Skeletal muscle satellite cell (primary cell): ENCODE measurements around the gene UVSSA.
"Not testable (repeated sequence)": the region's sequence is repeated elsewhere in the genome, so short reads cannot be mapped to it uniquely, and the experiment has no call there.

Source experiments
- H3K27me3 ChIP-seq: 2 replicates; pipeline ENCODE4 v1.7.0; 2013; ENCODE audit warnings: low read length; ENCODE audit not compliant: control insufficient read depth, insufficient read depth
- H3K36me3 ChIP-seq: 2 replicates; pipeline ENCODE4 v1.7.0; 2013; ENCODE audit warnings: mild to moderate bottlenecking, control low read depth, low read length; ENCODE audit not compliant: insufficient read depth
- H3K4me1 ChIP-seq: 2 replicates; pipeline ENCODE4 v1.7.0; 2013; ENCODE audit warnings: low read length; ENCODE audit not compliant: control insufficient read depth, insufficient read depth
- H3K4me2 ChIP-seq: 2 replicates; pipeline ENCODE4 v1.7.0; 2013; ENCODE audit warnings: mild to moderate bottlenecking, low read length
- H3K4me3 ChIP-seq: 2 replicates; pipeline ENCODE4 v1.7.0; 2013; ENCODE audit warnings: low read length
- H3K9ac ChIP-seq: 2 replicates; pipeline ENCODE4 v1.7.0; 2013; ENCODE audit warnings: mild to moderate bottlenecking, low read depth, low read length, moderate library complexity
- H3K9me3 ChIP-seq: replicated peaks from 2 replicates; pipeline ENCODE4 v1.7.0; 2013; ENCODE audit warnings: mild to moderate bottlenecking, control low read depth, low read length

Gene UVSSA

DNA sequence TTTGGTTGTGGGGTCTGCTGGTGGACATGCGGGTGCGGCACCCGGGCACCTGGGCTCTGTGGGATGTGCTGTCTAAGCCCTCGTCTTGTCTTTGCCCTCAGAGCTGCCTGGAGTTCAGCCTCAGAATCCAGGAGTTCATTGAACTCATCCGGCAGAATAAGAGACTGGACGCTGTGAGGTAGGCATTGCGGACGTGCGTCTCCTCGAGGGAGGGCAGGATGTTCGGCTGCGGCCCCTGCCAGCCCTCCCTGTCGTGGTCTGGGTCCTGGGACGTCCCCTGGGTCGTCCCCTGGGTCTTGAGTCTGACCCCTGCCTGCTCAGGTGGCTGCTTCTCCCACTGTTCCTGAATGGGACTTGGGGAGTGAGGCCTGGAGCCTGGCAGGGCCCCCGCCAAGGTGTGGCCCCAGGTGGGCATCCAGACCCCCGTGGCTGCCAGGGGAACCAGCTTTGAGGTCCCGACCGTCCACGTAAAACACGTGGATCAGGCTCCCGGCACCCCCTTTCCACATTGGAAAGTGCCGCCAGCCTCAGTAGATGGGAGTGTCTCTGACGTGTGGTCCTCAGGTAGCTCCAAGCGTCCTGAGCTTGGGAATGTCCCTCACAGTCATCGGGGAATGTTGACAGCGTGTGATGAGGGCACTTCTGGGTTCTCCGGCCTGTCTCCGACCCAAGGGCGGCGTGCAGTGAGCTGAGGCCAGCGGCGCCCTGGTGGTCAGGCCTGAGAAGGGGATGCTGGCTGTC, 19.3 kb upstream of the UVSSA start:
- Histone ChIP-seq H3K4me2 (no peak overlapping the region), H3K9ac (no peak overlapping the region), H3K36me3 (peaks cover 60% of the 10 kb centered on the region), H3K9me3 (peaks cover 6% of the 10 kb centered on the region), H3K4me1 (peaks cover 23% of the 10 kb centered on the region), H3K4me3 (no peak overlapping the region), H3K27me3 (no peaks in the 10 kb centered on the region)

- Histone ChIP-seq H3K36me3 (peaks cover 61% of the 10 kb centered on the region), H3K9ac (no peak overlapping the region), H3K9me3 (peaks cover 6% of the 10 kb centered on the region), H3K4me2 (no peak overlapping the region), H3K4me1 (peaks cover 16% of the 10 kb centered on the region), H3K4me3 (no peak overlapping the region), H3K27me3 (no peaks in the 10 kb centered on the region)
These were observed 18.5 kb upstream of the UVSSA start for GRCh38 chr4:1328267-1329155.

- Histone ChIP-seq H3K36me3 (peaks cover 66% of the 10 kb centered on the region), H3K4me2 (no peak overlapping the region), H3K4me1 (peaks cover 12% of the 10 kb centered on the region), H3K4me3 (no peak overlapping the region), H3K9me3 (peaks cover 6% of the 10 kb centered on the region), H3K9ac (no peak overlapping the region), H3K27me3 (no peaks in the 10 kb centered on the region)
These were observed 17.3 kb upstream of the UVSSA start for GRCh38 chr4:1329408-1330371.

- peaks cover 62% of the 10 kb centered on the region for H3K36me3 ChIP-seq
- H3K27me3 ChIP-seq = no peaks in the 10 kb centered on the region
- no peak overlapping the region for H3K4me2 ChIP-seq
- no peaks in the 10 kb centered on the region for H3K4me1 ChIP-seq
- H3K4me3 ChIP-seq = no peak overlapping the region
- H3K9ac ChIP-seq = no peak overlapping the region
- H3K9me3 ChIP-seq = no peaks in the 10 kb centered on the region
These were observed 16.0 kb upstream of the UVSSA start for GRCh38 chr4:1330761-1331590.

DNA sequence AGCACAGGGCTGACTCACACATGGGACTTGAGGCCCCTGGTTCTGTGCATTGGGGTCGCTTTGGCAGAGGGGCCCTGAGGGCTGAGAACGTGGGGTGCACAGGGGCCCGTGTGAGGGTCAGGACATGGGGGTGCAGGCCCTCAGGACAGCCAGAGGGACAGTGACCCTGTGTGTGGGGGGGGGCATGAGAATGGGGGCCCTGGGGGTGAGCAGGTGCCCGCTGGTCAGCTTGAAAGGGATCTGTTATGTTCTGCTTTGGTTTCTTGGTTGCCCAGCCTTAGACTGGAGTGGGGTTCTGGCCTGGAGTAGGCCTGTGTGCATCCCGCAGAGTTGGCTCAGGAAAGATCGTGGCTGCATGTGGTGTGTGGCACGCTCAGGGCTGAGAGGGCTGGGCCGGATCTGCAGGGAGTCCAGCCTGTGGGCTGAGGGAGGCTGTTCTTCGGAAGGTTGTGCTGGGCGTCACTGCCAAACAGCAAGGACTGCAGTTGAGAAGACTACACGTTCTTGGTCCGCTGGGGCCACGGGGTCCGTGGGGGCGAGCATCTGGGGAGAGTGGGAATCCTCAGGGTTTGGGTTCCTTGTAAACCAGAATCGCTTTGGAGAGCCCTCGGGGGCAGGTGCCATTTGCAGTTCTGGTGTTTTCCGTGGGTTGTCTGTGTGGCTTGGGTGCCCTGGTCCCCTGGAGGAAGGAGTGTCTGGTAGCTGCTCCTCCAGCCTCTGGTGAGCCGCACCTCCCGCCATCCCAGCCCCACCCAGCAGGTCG, 15.2 kb upstream of the UVSSA start:
- H3K9me3 ChIP-seq = no peaks in the 10 kb centered on the region
- no peaks in the 10 kb centered on the region for H3K27me3 ChIP-seq
- peaks cover 63% of the 10 kb centered on the region for H3K36me3 ChIP-seq
- no peak overlapping the region for H3K4me3 ChIP-seq
- no peak overlapping the region for H3K4me2 ChIP-seq
- no peak overlapping the region for H3K9ac ChIP-seq
- H3K4me1 ChIP-seq = no peaks in the 10 kb centered on the region

DNA sequence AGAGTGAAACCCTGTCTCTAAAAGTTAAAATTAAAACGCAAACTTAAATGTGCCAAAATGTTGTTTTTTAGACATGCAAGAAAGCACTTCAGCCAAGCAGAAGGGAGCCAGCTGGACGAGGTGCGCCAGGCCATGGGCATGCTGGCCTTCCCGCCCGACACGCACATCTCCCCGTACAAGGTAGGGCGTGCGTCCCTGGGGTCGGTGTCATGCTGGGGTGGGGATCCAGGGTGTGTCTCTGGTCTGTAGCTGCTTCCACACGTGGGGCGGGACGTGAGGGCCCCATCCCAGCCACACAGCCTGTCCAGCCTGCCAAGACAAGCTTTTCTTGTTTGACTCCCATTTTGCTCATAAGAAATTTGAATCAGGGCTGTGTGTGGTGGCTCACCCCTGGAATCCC, 14.3 kb upstream of the UVSSA start:
- no peaks in the 10 kb centered on the region for H3K4me1 ChIP-seq
- peaks cover 63% of the 10 kb centered on the region for H3K36me3 ChIP-seq
- H3K4me3 ChIP-seq = no peak overlapping the region
- H3K9me3 ChIP-seq = no peaks in the 10 kb centered on the region
- H3K4me2 ChIP-seq = no peak overlapping the region
- no peak overlapping the region for H3K9ac ChIP-seq
- no peaks in the 10 kb centered on the region for H3K27me3 ChIP-seq

GRCh38 chr4:1333256-1333655, 13.8 kb upstream of the UVSSA start:
- Histone ChIP-seq H3K36me3 (peaks cover 63% of the 10 kb centered on the region), H3K4me2 (no peak overlapping the region), H3K4me3 (no peak overlapping the region), H3K27me3 (no peaks in the 10 kb centered on the region), H3K9me3 (no peaks in the 10 kb centered on the region), H3K4me1 (no peaks in the 10 kb centered on the region), H3K9ac (no peak overlapping the region)

- H3K27me3 ChIP-seq, H3K9ac ChIP-seq, H3K4me3 ChIP-seq, H3K4me2 ChIP-seq, H3K4me1 ChIP-seq, H3K9me3 ChIP-seq: not testable (repeated sequence)
- H3K36me3 ChIP-seq = peaks cover 62% of the 10 kb centered on the region
These were observed 13.0 kb upstream of the UVSSA start for GRCh38 chr4:1333851-1334578.

DNA sequence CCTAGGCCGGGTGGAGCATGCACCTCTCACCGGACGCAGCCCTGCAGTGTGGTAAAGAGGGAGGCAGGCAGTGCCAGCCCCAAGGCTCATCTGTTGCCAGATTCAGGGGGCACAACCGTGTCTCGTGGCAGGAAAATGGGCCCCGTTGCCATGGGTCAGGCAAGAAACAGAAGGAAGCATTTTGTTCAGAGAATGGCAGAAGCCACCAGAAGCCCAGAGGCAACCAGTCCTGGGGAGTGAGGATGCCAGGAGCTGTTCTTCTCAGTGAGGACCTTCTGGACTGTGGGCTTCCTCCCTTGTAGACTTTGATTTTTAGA, 12.5 kb upstream of the UVSSA start:
- Histone ChIP-seq H3K4me1 (no peaks in the 10 kb centered on the region), H3K9me3 (no peaks in the 10 kb centered on the region), H3K36me3 (peaks cover 64% of the 10 kb centered on the region), H3K4me3 (no peak overlapping the region), H3K9ac (no peak overlapping the region), H3K27me3 (no peaks in the 10 kb centered on the region), H3K4me2 (no peak overlapping the region)
